ENCODE results near the gene GNAZ. TPM values are rescaled to one million over a fixed set of nuclear protein-coding genes. Genes with fewer than 3 reads are reported as not detected.

GNAZ gene
- total RNA-seq, 4 donors from 2014 or later: 4.2 to 8.2 (median 4.8) TPM

DNA sequence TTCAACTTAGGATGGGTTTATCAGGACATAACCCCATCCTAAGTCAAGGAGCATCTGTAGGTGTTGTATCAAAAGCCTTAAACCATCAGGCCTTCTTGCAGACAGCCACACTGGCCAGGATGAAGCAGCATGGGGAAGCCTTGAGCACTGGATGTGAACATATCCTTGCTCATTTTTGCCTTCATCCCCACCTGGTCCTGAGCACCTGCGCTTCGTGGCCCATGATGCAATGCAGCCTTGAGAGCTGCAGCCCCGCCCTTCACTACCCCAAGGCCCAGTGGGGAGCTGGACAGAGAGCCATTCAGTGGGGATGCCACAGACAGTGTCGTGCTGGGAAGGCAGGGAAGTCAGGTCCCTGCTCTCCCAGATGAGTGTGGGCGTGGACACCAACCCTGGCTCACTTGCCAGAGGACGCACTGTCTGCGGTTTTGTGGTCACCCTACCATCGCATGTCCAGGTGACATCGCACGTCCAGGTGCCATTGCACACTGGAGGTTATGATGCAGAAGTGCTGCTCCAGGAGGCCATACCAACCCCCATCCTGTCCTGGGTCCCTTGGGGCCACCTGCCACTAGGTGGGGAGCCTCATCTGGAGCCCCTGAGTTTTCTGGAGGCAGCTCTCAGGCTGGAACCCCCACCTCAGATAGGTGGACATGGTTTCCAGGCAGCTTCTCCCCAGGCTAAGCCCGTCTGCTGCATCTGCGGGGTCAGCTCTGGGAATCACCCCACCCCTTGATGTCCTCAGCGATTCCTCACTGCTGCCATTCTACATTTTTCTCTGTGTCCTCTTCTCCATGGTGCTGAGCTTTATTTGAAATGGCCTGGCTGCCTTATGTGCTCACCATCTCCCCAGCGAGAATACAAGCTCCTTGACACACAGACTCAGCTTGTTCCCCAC lies 14.4 kb downstream of the GNAZ start:
- WGBS, 2 donors: 90 to 95% methylated on average over 14 of the region's 14 CpGs
- no peak for DNase-seq
- H3K27me3 ChIP-seq: no peaks in the 10 kb centered on the region
- intact Hi-C loops (cut with DNase I): no loop called here
- no peak overlapping the region for H3K4me3 ChIP-seq (replicated peaks in 1 of 3)
- no peaks in the 10 kb centered on the region for H3K4me1 ChIP-seq
- H3K36me3 ChIP-seq: no peaks in the 10 kb centered on the region
- H3K27ac ChIP-seq: no peak overlapping the region
- TF ChIP-seq, protein P1, sequence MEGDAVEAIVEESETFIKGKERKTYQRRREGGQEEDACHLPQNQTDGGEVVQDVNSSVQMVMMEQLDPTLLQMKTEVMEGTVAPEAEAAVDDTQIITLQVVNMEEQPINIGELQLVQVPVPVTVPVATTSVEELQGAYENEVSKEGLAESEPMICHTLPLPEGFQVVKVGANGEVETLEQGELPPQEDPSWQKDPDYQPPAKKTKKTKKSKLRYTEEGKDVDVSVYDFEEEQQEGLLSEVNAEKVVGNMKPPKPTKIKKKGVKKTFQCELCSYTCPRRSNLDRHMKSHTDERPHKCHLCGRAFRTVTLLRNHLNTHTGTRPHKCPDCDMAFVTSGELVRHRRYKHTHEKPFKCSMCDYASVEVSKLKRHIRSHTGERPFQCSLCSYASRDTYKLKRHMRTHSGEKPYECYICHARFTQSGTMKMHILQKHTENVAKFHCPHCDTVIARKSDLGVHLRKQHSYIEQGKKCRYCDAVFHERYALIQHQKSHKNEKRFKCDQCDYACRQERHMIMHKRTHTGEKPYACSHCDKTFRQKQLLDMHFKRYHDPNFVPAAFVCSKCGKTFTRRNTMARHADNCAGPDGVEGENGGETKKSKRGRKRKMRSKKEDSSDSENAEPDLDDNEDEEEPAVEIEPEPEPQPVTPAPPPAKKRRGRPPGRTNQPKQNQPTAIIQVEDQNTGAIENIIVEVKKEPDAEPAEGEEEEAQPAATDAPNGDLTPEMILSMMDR (IDR thresholded peaks at IDR 0.05): no peak
- TF ChIP-seq POLR2A (IDR thresholded peaks at IDR 0.05): no peak
- H3K9me3 ChIP-seq: no peaks in the 10 kb centered on the region

DNA sequence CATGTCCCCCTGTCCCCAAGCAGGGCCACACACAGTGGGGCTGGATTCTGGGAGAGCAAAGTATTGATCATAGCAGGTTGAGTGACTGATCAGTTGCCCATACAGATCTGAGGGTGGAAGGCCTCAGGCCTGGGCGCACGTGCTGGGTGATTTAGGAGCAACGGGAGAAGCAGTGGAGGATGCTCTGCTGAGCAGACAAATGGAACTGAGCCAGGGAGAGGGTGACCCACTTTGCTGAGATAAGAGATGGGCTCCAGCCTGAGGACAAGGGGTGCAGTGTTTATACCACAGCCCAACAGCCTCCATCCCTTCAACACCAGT lies 15.0 kb downstream of the GNAZ start:
- Histone ChIP-seq H3K9me3 (no peaks in the 10 kb centered on the region), H3K27me3 (no peaks in the 10 kb centered on the region), H3K36me3 (no peaks in the 10 kb centered on the region), H3K4me3 (replicated peaks in 1 of 3) (no peak overlapping the region), H3K27ac (no peak overlapping the region), H3K4me1 (no peaks in the 10 kb centered on the region)
- DNase-seq: no peak
- TF ChIP-seq, protein P1 (IDR thresholded peaks at IDR 0.05): no peak
- TF ChIP-seq POLR2A (IDR thresholded peaks at IDR 0.05): no peak
- intact Hi-C loops (cut with DNase I): no loop called here
- 90 to 94% methylated on average over 3 of the region's 3 CpGs for WGBS, 2 donors

DNA sequence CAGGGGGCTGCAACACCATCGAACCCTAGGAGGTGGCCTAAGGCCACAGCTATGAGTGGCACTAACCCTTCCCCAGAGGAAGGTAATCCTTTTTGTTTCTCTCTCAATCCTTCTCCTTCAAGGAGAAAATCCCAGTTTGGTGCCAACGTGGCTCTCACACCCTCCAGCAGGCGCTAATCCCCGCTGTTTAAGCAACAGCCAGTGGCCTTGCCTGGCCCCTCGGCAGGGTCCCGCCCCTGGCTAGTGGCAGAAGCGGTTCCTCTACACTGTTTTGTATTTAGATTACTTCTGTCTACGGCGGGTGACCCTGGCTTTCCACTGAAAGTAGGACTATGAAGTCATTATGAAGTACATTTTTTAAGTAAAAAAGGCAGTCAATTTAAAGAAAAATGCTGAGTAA lies 15.5 kb downstream of the GNAZ start:
- Histone ChIP-seq H3K9me3 (no peaks in the 10 kb centered on the region), H3K4me1 (no peaks in the 10 kb centered on the region), H3K4me3 (replicated peaks in 1 of 3) (no peak overlapping the region), H3K27me3 (no peaks in the 10 kb centered on the region), H3K27ac (no peak overlapping the region), H3K36me3 (no peaks in the 10 kb centered on the region)
- intact Hi-C loops (cut with DNase I): no loop called here
- WGBS, 2 donors: 73 to 82% methylated on average over 9 of the region's 9 CpGs
- TF ChIP-seq, protein P1 (IDR thresholded peaks at IDR 0.05): no peak
- no peak for TF ChIP-seq POLR2A (IDR thresholded peaks at IDR 0.05)
- no peak for DNase-seq

DNA sequence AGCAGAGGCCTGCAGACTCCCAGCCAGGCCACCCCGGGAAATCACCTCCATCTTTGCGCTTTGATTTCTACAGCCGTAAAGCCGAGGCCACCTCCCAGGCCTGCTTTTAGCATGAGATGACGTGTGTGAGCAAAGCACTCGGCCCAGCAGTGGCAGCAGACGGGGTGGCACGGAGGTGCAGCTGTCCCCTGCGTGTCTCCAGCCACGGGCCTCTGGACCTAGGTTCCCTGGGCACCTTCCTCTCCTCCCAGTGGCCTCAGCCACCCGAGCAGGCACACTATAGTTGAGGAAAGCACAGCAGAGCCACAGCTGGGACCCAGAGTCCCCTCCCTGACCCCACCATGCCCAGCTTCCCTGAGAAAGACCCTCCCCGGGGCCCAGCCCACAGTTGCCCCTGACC lies 15.9 kb downstream of the GNAZ start:
- no peak for DNase-seq
- no peaks in the 10 kb centered on the region for H3K27me3 ChIP-seq
- no peaks in the 10 kb centered on the region for H3K36me3 ChIP-seq
- H3K27ac ChIP-seq: no peak overlapping the region
- WGBS, 2 donors: 87 to 89% methylated on average over 8 to 11 of the region's 12 CpGs
- TF ChIP-seq, protein P1 (IDR thresholded peaks at IDR 0.05): no peak
- no peak for TF ChIP-seq POLR2A (IDR thresholded peaks at IDR 0.05)
- H3K4me3 ChIP-seq (replicated peaks in 1 of 3): no peak overlapping the region
- no peaks in the 10 kb centered on the region for H3K9me3 ChIP-seq
- no peaks in the 10 kb centered on the region for H3K4me1 ChIP-seq
- intact Hi-C loops (cut with DNase I): no loop called here

DNA sequence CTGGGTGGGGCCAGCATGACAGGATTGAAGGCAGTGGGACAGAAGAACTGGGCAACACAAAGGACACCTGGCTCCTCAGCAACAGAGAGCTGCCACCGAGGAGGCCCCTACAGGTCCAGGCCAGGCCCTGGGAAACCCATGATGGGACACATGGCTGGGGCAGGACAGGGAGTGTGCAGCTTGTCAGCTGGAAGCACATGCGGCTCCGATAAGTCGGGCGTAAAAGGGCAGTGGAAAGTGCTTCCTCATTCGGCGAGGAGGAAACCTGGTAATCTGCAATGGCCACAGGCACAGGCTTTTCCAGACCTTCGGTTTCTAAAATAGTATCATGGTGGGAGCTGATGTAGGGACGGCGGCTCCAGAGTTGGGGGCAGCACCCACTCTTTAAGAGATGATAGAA lies 16.5 kb downstream of the GNAZ start:
- intact Hi-C loops (cut with DNase I): no loop called here
- Histone ChIP-seq H3K27me3 (no peaks in the 10 kb centered on the region), H3K36me3 (no peaks in the 10 kb centered on the region), H3K4me1 (no peaks in the 10 kb centered on the region), H3K27ac (no peak overlapping the region), H3K9me3 (no peaks in the 10 kb centered on the region), H3K4me3 (replicated peaks in 1 of 3) (no peak overlapping the region)
- TF ChIP-seq, protein P1 (IDR thresholded peaks at IDR 0.05): no peak
- TF ChIP-seq POLR2A (IDR thresholded peaks at IDR 0.05): no peak
- 89 to 93% methylated on average over 10 of the region's 10 CpGs for WGBS, 2 donors
- no peak for DNase-seq

Data from thyroid gland (tissue), 4 donors.